Stimulated activated CD8-positive, alpha-beta memory T cell treated with anti-CD3 and anti-CD28 coated beads, Interleukin-15, amount 100 ng/mL, for 1 hour (primary cell): ENCODE results near the gene VTA1.
A peak's percentile ranks its signal among the peaks of the same experiment; 100 is the strongest.
"Not testable (repeated sequence)": the region's sequence is repeated elsewhere in the genome, so short reads cannot be mapped to it uniquely, and the experiment has no call there.

ENCODE experiments used
- DNase-seq: peaks from one replicate; pipeline ENCODE4 v3.0.0-alpha.2; 2020; ENCODE audit warnings: low read depth

The VTA1 gene

GRCh38 chr6:142172758-142173157, 25.7 kb downstream of the VTA1 start:
- DNase-seq = no peak

- DNase-seq = no peak
Observed at GRCh38 chr6:142173980-142174379, 26.9 kb downstream of the VTA1 start.

GRCh38 chr6:142174703-142175102, 27.6 kb downstream of the VTA1 start:
- DNase-seq = no peak

- DNase-seq = no peak
Observed at GRCh38 chr6:142178129-142178528, 31.1 kb downstream of the VTA1 start.

GRCh38 chr6:142182004-142182403, 34.9 kb downstream of the VTA1 start:
- no peak for DNase-seq

GRCh38 chr6:142183351-142183750, 36.3 kb downstream of the VTA1 start:
- no peak for DNase-seq

GRCh38 chr6:142184307-142184706, 37.2 kb downstream of the VTA1 start:
- DNase-seq = no peak

GRCh38 chr6:142185641-142186040, 38.6 kb downstream of the VTA1 start:
- no peak for DNase-seq

GRCh38 chr6:142187209-142187608, 40.1 kb downstream of the VTA1 start:
- no peak for DNase-seq

GRCh38 chr6:142188341-142188740, 41.3 kb downstream of the VTA1 start:
- not testable (repeated sequence) for DNase-seq

- no peak for DNase-seq
Observed at GRCh38 chr6:142189057-142189456, 42.0 kb downstream of the VTA1 start.

GRCh38 chr6:142192343-142192742, 45.3 kb downstream of the VTA1 start:
- no peak for DNase-seq

- no peak for DNase-seq
Observed at GRCh38 chr6:142193621-142194020, 46.6 kb downstream of the VTA1 start.

GRCh38 chr6:142195862-142196541, 48.9 kb downstream of the VTA1 start:
- no peak for DNase-seq

- no peak for DNase-seq
Observed at GRCh38 chr6:142200846-142201628, 54.0 kb downstream of the VTA1 start.

GRCh38 chr6:142207265-142207877, 60.3 kb downstream of the VTA1 start:
- DNase-seq = peak; percentile 14

GRCh38 chr6:142210606-142211005, 63.5 kb downstream of the VTA1 start:
- no peak for DNase-seq

GRCh38 chr6:142213402-142213801, 66.3 kb downstream of the VTA1 start:
- no peak for DNase-seq

- DNase-seq = no peak
Observed at GRCh38 chr6:142218446-142218845, 71.4 kb downstream of the VTA1 start.

GRCh38 chr6:142222022-142222421, 75.0 kb downstream of the VTA1 start:
- no peak for DNase-seq

- no peak for DNase-seq
Observed at GRCh38 chr6:142223938-142224337, 76.9 kb downstream of the VTA1 start.

- DNase-seq = no peak
Observed at GRCh38 chr6:142225115-142225514, 78.1 kb downstream of the VTA1 start.

- no peak for DNase-seq
Observed at GRCh38 chr6:142225552-142225951, 78.5 kb downstream of the VTA1 start.
